PFSK-1 (cell line): ENCODE data around the gene DENND10.

ENCODE experiments used
- FOXP2 ChIP-seq: optimal IDR thresholded peaks from 2 replicates; pipeline ENCODE3; 2011; ENCODE audit warnings: borderline replicate concordance, control low read depth, inconsistent platforms; ENCODE audit not compliant: insufficient read depth; ENCODE audit errors: extremely low read length, extremely low read depth
- POLR2AphosphoS5 ChIP-seq: IDR thresholded peaks from 2 replicates; pipeline ENCODE4 v1.6.1; 2012; ENCODE audit warnings: low read depth, mild to moderate bottlenecking, control low read depth, low read length, moderate library complexity
- SIN3A ChIP-seq: IDR thresholded peaks from 2 replicates; pipeline ENCODE4 v1.6.1; 2012; ENCODE audit warnings: mild to moderate bottlenecking, low read length, moderate library complexity, borderline replicate concordance; ENCODE audit not compliant: insufficient read depth
- TAF1 ChIP-seq: IDR thresholded peaks from 2 replicates; pipeline ENCODE4 v1.6.1; 2012; ENCODE audit warnings: low read length, control low read depth, borderline replicate concordance; ENCODE audit not compliant: insufficient read depth
- TF ChIP-seq, protein P1 (sequence below), 2 experiments: IDR thresholded peaks; 2 replicates each; pipeline versions ENCODE4 v1.6.1 to v1.8.0; 2011 to 2012; ENCODE audit warnings: low read depth in 2 of 2, low read length in 2 of 2, control low read depth in 1 of 2, inconsistent platforms in 1 of 2, mild to moderate bottlenecking in 1 of 2, moderate library complexity in 1 of 2; ENCODE audit not compliant: insufficient read depth in 1 of 2

Gene DENND10

DNA sequence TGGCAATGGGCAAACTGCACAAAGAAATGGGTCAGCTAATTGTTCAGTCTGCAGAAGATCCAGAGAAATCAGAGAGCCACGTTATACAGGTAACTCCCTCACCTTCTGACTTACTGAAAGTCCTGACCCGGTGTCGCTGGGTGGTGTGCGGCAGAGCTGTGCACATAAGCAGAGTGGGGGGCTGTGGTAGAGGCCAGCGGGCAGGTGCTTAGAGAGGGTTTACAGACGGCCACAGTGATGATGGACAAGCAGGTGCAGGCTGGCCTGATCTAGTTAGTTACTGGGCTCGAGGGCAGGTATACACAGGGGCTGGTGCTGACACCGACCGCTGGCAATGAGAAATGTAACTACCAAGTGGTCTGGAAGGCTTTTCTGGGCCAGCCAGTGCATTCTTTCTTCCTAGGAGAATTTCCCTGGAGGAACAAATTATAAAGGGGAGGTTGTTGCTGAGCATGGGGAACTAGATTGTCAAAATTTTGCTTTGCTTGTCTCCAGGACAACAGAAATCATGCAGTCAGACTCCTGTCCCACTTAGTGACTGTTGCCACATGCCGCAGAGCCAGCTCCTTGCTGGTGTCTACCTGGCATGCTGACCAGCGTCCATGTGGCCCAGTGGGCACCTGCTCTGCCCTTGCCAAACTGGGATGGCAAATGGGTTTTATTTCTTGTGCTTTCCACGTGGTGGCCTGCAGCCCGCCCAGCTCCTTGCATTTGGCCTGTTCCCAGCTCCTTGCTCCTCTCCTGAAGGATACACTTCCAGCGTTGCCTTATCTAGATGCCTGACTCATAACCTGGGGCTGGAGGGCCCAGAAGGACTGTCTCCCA, 28.8 kb downstream of the DENND10 start:
- no peak for TF ChIP-seq POLR2AphosphoS5
- TF ChIP-seq TAF1 = no peak
- TF ChIP-seq FOXP2 = no peak
- TF ChIP-seq, protein P1, sequence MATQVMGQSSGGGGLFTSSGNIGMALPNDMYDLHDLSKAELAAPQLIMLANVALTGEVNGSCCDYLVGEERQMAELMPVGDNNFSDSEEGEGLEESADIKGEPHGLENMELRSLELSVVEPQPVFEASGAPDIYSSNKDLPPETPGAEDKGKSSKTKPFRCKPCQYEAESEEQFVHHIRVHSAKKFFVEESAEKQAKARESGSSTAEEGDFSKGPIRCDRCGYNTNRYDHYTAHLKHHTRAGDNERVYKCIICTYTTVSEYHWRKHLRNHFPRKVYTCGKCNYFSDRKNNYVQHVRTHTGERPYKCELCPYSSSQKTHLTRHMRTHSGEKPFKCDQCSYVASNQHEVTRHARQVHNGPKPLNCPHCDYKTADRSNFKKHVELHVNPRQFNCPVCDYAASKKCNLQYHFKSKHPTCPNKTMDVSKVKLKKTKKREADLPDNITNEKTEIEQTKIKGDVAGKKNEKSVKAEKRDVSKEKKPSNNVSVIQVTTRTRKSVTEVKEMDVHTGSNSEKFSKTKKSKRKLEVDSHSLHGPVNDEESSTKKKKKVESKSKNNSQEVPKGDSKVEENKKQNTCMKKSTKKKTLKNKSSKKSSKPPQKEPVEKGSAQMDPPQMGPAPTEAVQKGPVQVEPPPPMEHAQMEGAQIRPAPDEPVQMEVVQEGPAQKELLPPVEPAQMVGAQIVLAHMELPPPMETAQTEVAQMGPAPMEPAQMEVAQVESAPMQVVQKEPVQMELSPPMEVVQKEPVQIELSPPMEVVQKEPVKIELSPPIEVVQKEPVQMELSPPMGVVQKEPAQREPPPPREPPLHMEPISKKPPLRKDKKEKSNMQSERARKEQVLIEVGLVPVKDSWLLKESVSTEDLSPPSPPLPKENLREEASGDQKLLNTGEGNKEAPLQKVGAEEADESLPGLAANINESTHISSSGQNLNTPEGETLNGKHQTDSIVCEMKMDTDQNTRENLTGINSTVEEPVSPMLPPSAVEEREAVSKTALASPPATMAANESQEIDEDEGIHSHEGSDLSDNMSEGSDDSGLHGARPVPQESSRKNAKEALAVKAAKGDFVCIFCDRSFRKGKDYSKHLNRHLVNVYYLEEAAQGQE (IDR thresholded peaks at IDR 0.05; ENCODE audit: insufficient read depth in 1 of 2, low read depth in 2 of 2, low read length in 2 of 2) = no peak
- no peak for TF ChIP-seq SIN3A

DNA sequence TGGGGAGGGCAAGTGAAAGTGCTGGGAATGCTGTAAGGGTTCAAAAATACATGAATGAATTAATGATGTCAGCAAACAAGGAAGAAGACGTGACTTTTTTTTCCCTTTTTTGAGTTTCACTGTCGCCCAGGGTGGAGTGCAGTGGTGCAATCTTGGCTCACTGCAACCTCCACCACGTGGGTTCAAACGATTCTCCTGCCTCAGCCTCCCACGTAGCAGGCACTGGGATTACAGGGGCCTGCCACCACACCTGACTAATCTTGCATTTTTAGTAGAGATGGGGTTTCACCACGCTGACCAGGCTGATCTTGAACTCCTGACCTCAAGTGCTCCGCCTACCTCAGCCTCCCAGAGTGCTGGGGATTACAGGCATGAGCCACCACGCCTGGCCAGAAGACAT, 30.0 kb downstream of the DENND10 start:
- TF ChIP-seq, protein P1 (IDR thresholded peaks at IDR 0.05; ENCODE audit: insufficient read depth in 1 of 2, low read depth in 2 of 2, low read length in 2 of 2) = no peak
- TF ChIP-seq POLR2AphosphoS5 = no peak
- TF ChIP-seq TAF1 = no peak
- no peak for TF ChIP-seq FOXP2
- TF ChIP-seq SIN3A = no peak

GRCh38 chr10:119135513-119135881, 31.6 kb downstream of the DENND10 start:
- TF ChIP-seq TAF1 = no peak
- TF ChIP-seq SIN3A = no peak
- TF ChIP-seq FOXP2 = no peak
- TF ChIP-seq POLR2AphosphoS5 = no peak
- TF ChIP-seq, protein P1 (IDR thresholded peaks at IDR 0.05; ENCODE audit: insufficient read depth in 1 of 2, low read depth in 2 of 2, low read length in 2 of 2) = no peak

DNA sequence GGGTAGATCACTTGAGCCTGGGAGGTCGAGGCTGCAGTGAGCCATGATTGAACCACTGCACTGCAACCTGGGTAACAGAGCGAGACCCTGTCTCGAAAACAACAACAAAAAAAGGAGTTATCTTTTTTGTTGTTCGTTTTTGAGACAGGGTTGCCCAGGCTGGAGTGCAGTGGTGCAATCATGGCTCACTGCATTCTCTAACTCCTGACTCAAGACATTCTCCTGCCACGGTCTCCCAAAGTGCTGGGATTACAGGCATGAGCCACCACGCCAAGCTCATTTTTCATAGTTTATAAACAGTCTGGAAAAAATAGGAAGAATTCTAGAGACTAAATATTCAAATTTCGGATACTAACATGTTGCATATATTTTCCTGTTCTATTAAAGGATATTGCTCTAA, 32.2 kb downstream of the DENND10 start:
- TF ChIP-seq POLR2AphosphoS5 (no peak), FOXP2 (no peak), TAF1 (no peak), SIN3A (no peak)
- TF ChIP-seq, protein P1 (IDR thresholded peaks at IDR 0.05; ENCODE audit: insufficient read depth in 1 of 2, low read depth in 2 of 2, low read length in 2 of 2) = no peak
